ENCODE data around the gene HRAS.

HRAS gene

GRCh38 chr11:553083-553987, 18.0 kb upstream of the HRAS start:
- DNase-seq, result no peak

GRCh38 chr11:551596-551995, 16.2 kb upstream of the HRAS start:
- no peak for DNase-seq

GRCh38 chr11:551131-551530, 15.8 kb upstream of the HRAS start:
- no peak for DNase-seq

- DNase-seq, result no peak
Observed at GRCh38 chr11:550746-551085, 15.3 kb upstream of the HRAS start.

- DNase-seq, result no peak
Observed at GRCh38 chr11:550021-550745, 14.8 kb upstream of the HRAS start.

GRCh38 chr11:548700-549603, 13.6 kb upstream of the HRAS start:
- DNase-seq, result peak; percentile 87

GRCh38 chr11:545171-545570, 9.8 kb upstream of the HRAS start:
- no peak for DNase-seq

GRCh38 chr11:544817-545166, 9.4 kb upstream of the HRAS start:
- no peak for DNase-seq

- no peak for DNase-seq
Observed at GRCh38 chr11:541433-541885, 6.1 kb upstream of the HRAS start.

- no peak for DNase-seq
Observed at GRCh38 chr11:540583-541432, 5.4 kb upstream of the HRAS start.

- DNase-seq, result no peak
Observed at GRCh38 chr11:539971-540481, 4.7 kb upstream of the HRAS start.

GRCh38 chr11:538431-539051, 3.2 kb upstream of the HRAS start:
- no peak for DNase-seq

GRCh38 chr11:537622-538430, 2.5 kb upstream of the HRAS start:
- DNase-seq, result no peak

GRCh38 chr11:536841-537621, 1.7 kb upstream of the HRAS start, which contains the start of gene LRRC56:
Gene LRRC56 (plus strand): TSS chr11:537527. CDS start chr11:540685, 3,158 bp downstream.
- peak; percentile 89 for DNase-seq

- no peak for DNase-seq
Observed at GRCh38 chr11:535210-535518, 212 bp downstream of the HRAS start.

GRCh38 chr11:534396-535209, 773 bp downstream of the HRAS start:
- DNase-seq, result peak; percentile 25

- DNase-seq, result no peak
Observed at GRCh38 chr11:533586-534395, 1.6 kb downstream of the HRAS start.

GRCh38 chr11:532986-533585, 2.3 kb downstream of the HRAS start:
- no peak for DNase-seq

All from NCI-H1436 (cell line).